PC-9 (cell line): ENCODE data around the gene IFNAR2.
A peak's percentile ranks its signal among the peaks of the same experiment; 100 is the strongest.

Experiments used
- EZH2 ChIP-seq: fragments of 200-600 bp; sonication (generic); IDR thresholded peaks from 2 replicates; pipeline ENCODE4 v1.8.0; 2017; ENCODE audit warnings: antibody characterized with exemption, low read depth
- TF ChIP-seq, protein P1 (sequence below): fragments of 200-600 bp; sonication (generic); conservative IDR thresholded peaks from 2 replicates; pipeline ENCODE4 v1.6.1; 2017; ENCODE audit warnings: mixed run types, antibody characterized with exemption, mild to moderate bottlenecking, moderate library complexity

DNA sequence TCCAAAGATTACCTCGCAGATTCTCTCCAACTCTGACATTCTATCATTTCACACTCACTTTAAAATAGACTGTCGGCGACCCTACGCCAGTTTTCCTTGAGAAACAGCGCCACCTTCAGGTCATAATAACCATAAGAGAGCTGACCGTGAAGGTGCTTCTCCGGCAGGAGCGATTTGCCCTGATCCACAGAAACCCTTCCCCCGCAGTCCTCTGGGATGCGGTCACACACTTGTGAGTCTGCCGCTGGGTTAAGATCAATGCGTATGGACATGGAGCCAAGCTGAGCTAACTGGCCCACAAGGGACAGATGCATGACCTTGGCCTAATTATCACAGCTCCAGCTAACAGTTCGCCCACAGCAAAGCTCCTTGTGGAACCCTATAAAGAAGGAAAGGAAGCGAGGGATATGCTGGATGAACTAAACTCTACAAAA is 32.8 kb upstream of the IFNAR2 start:
- TF ChIP-seq, protein P1, sequence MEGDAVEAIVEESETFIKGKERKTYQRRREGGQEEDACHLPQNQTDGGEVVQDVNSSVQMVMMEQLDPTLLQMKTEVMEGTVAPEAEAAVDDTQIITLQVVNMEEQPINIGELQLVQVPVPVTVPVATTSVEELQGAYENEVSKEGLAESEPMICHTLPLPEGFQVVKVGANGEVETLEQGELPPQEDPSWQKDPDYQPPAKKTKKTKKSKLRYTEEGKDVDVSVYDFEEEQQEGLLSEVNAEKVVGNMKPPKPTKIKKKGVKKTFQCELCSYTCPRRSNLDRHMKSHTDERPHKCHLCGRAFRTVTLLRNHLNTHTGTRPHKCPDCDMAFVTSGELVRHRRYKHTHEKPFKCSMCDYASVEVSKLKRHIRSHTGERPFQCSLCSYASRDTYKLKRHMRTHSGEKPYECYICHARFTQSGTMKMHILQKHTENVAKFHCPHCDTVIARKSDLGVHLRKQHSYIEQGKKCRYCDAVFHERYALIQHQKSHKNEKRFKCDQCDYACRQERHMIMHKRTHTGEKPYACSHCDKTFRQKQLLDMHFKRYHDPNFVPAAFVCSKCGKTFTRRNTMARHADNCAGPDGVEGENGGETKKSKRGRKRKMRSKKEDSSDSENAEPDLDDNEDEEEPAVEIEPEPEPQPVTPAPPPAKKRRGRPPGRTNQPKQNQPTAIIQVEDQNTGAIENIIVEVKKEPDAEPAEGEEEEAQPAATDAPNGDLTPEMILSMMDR, result peak; percentile 73
- TF ChIP-seq EZH2, result no peak
